Measurements from ENCODE around the gene TP53TG3F. TPM values are rescaled to one million over a fixed set of nuclear protein-coding genes. Genes with fewer than 3 reads are reported as not detected.
"Not testable (repeated sequence)": the region's sequence is repeated elsewhere in the genome, so short reads cannot be mapped to it uniquely, and the experiment has no call there.

The TP53TG3F gene, protein sequence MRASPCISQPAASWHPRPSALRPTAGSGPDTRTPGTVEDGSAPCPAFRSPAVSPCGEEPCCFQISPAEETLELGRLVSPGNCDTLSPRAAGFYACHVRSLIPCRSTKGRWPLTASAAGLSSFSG
- total RNA-seq, result not detected
- long read RNA-seq, result 0 reads

GRCh38 chr16:33459312-33459711, at the start of gene TP53TG3F:
Gene TP53TG3F (plus strand): TSS chr16:33459612. CDS start chr16:33459680, 68 bp downstream.
- ATAC-seq, DNase-seq: not testable (repeated sequence)

GRCh38 chr16:33491611-33492010, 32.2 kb downstream of the TP53TG3F start:
- DNase-seq; intact Hi-C loops (cut with DNase I, micrococcal nuclease); ATAC-seq: not testable (repeated sequence)

More at GRCh38 chr16:33459312-33459711, at the start of gene TP53TG3F:
- intact Hi-C loops (cut with DNase I, micrococcal nuclease), result not testable (repeated sequence)

DNA sequence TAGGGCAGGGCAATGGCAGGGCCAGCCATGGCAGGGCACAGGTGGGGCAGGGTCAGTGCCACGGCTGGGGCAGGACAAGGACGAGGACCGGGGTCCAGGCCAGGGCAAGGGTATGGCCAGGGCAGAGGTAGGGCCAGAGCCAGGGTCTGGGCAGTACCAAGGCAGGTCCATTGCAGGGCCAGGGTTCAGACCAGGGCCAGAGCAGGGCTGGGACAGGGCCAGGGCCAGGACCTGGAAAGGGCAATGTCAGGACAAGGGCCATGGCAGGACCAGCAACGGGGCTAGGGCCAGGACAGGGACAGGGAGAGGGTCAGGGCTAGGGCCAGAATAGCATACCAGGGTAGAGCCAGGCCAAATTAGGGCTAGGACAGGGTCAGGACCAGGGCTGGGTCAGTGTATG, 47.8 kb downstream of the TP53TG3F start:
- intact Hi-C loops (cut with DNase I, micrococcal nuclease); ATAC-seq; DNase-seq: not testable (repeated sequence)

GRCh38 chr16:33509070-33509469, 49.7 kb downstream of the TP53TG3F start:
- ATAC-seq; DNase-seq; intact Hi-C loops (cut with DNase I, micrococcal nuclease): not testable (repeated sequence)

DNA sequence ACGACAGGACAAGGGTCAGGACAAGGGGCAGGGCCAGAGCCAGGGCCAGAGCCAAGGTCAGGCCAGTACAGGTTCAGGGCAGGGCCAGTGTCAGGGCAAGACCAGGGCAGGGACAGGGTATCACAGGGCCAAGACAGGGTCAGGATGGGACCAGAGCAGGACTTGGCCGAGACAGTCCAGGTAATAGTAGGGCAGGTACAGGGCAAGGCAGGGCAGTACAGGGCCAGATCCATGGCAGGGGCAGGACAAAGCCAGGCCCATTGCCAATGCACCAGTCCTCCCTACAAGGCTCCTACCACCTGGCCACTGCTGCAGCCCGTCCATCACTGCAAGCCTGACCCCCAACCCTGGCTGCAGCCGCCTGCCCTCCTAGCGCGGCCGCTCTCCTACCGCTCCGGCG, 50.5 kb downstream of the TP53TG3F start:
- intact Hi-C loops (cut with DNase I, micrococcal nuclease); ATAC-seq; DNase-seq: not testable (repeated sequence)

Other genes with a start within 250 kb of the TP53TG3F start
- not detected for gene TP53TG3E, start 155.3 kb upstream of the TP53TG3F start, total RNA-seq
- not detected for gene TP53TG3B, start 98.8 kb upstream of the TP53TG3F start, total RNA-seq

Measured in left colon (tissue), 2 donors.